GM21825 (cell line): ENCODE measurements around the gene RAB3B.
"Not testable (repeated sequence)": the region's sequence is repeated elsewhere in the genome, so short reads cannot be mapped to it uniquely, and the experiment has no call there.

Source experiments
- ATAC-seq: cut with Tn5 transposase; IDR thresholded peaks from one replicate; pipeline ENCODE4 v1.9.1; 2021; ENCODE audit warnings: mild to moderate bottlenecking, moderate library complexity; ENCODE audit not compliant: unreplicated experiment

The RAB3B gene

GRCh38 chr1:51922040-51922439, 68.5 kb downstream of the RAB3B start:
- no peak for ATAC-seq

DNA sequence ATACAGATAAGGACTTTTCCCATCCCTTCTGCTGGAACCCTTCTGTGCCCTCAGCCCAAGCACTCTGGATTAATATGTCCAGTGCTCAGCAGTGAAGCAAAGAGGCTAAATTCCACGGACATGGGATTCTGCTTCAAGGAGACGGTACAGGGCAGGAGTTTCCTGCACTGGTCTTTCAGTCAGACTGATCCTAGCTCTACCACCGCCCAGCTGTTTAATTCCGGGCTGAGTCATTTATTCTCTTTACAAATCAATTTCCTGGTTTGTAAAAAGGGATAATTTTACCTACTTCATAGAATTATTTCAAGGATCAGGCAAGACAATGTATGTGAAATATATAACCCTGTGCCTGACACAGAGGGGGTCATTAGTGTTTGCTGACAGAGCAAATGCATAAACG, 70.4 kb downstream of the RAB3B start:
- ATAC-seq: no peak

GRCh38 chr1:51919684-51920083, 70.8 kb downstream of the RAB3B start:
- ATAC-seq: no peak

DNA sequence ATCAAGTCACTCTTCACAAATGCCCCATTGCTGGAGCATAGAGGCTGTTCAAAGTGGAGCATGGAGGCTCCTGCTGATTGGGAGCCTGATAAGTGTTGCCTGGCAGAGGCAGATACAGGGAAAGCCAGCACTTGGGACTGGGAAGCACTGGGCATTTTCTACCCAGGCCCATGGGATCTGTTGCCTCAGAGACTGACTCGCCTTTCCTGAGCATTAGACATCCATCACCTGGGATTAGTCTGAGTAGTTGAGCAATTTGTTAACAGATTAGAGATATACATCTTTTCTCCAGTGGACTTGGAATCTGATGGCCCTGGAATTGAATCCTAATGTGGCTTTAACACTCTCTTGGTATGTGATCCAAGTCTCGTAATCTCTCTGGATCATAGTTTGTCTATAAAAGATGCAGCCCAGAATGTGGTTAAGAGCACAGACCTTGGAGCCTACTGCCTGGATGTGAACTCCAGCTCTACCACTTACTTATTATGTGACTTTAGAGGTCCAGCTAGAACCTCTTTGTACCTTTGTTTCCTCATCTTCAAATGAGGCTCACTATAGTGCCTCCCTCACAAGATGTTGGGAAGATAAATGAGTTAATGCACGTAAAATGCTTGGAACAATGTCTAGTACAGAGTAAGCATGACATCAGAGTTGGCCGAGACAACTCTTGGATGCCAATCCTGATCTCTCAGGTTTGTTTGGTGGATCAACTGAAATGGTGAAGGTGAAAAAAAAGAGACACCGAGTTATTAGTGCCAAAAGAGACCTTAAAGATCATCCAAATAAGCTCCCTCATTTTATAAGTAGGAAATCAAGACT, 73.7 kb downstream of the RAB3B start:
- ATAC-seq: no peak

- no peak for ATAC-seq
Measured at GRCh38 chr1:51915951-51916350, 74.5 kb downstream of the RAB3B start.

DNA sequence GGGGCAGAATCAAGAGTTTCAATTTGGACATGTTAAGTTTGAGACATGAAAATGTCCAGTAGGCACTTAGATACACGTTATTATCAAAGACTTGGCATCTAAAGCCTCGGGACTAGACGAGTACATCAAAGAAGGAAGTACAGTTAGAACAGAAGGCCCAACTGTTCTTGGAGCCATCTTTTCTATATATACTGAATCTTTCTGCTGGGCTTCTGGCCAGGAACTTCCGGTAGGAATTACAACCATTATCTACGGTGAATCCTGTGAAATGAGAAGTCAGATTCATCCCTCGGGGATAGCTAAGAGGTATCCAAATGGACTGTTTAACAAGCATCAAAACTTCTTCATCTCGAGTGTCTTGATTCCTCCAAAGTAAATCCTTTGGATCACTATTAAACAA, 77.6 kb downstream of the RAB3B start:
- no peak for ATAC-seq

DNA sequence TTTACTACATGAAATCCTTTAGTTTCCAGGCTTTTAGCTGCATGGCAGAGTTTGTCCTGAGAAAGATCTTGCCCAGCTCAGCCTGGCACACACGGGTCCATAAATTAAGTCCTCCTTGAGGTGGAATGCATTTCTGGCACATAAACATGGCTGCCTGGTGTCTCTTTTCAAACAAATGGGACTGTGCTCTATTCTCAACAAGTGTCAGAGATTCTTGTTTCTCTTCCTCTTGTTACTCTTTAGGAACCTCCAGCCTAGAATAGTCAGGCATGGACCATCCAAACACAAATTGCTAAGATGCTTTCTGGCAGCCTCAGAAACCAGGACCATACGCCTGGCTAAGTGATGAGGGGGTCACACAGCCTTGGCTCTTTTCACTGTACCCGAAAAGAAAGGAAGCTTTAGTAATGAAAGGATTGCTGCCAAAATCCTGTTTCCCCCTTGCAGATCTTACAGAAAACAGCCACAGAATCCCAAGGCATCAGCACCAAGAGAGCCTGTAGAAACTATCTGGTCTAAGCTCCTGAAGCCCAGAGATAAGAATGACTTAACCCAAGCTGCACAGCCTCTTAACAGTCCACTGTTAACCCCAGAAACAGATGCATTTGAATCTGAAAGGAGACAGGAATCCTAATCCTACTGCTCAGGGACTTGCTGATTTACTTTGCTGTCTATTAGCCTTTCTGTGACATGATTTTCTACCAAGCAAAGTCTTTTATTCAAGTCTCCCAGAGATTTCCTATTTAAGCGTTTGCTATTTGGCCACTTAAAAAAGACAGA, 80.1 kb downstream of the RAB3B start:
- ATAC-seq: no peak

- no peak for ATAC-seq
Measured at GRCh38 chr1:51908499-51908898, 82.0 kb downstream of the RAB3B start.

GRCh38 chr1:51907079-51907702, 83.3 kb downstream of the RAB3B start:
- ATAC-seq: no peak

- no peak for ATAC-seq
Measured at GRCh38 chr1:51906306-51907078, 84.0 kb downstream of the RAB3B start.

- no peak for ATAC-seq
Measured at GRCh38 chr1:51902456-51902855, 88.0 kb downstream of the RAB3B start.

DNA sequence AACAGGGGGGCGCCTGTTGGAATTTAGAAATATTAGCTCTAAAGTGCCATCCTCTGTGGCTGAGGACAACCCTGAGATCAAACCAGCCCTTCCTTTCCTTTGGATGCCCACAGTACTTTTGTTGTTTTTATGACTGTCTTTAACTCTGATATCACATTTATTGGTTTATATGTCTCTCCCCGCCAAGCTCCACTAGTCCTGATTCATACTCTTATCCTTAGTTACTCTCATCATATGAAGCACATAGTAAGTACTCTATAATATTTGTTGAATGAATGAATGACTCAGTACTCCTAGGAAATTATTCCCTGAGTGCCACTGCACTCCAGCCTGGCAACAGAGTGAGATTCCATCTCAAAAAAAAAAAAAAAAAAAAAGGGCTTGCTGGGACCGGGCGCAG, 89.3 kb downstream of the RAB3B start:
- ATAC-seq: no peak

- ATAC-seq: no peak
Measured at GRCh38 chr1:51899022-51899421, 91.5 kb downstream of the RAB3B start.

DNA sequence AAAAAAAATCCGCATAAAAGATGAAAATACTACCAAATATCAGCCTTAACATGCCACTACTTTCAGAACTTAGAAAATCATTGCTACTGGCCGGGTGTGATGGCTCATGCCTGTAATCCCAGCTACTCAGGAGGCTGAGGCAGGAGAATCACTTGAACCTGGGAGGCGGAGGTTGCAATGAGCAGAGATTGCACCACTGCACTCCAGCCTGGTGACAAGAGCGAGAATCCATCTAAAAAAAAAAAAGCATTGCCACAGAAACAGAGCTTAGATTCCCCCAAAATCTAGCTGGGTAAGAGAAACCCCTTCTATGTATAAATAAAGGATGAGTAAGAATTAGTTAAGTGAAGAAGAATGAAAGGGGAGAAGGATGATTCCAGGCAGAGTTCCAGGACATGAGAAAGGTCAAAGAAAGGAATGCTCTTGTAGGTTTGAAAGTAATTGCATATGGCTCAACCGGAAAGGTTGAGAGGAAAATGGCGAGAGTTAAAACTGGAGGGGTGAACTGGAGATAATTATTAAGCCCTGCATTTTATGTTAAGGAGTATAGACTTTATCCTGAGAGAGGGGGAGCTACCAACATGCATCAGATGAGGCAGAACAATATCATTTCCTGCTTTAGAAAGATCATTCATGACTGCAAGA, 92.3 kb downstream of the RAB3B start:
- ATAC-seq: no peak

GRCh38 chr1:51897699-51898031, 92.8 kb downstream of the RAB3B start:
- no peak for ATAC-seq

DNA sequence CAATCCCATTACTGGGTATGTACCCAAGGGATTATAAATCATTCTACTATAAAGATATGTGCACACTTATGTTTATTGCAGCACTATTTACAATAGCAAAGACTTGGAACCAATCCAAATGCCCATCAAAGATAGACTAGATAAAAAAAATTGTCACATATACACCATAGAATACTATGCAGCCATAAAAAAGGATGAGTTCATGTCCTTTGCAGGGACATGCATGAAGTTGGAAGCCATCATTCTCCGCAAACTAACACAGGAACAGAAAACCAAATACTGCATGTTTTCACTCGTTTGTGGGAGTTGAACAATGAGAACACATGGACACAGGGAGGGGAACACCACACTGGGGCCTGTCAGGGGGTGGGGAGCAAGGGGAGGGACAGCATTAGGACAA, 95.8 kb downstream of the RAB3B start:
- not testable (repeated sequence) for ATAC-seq

DNA sequence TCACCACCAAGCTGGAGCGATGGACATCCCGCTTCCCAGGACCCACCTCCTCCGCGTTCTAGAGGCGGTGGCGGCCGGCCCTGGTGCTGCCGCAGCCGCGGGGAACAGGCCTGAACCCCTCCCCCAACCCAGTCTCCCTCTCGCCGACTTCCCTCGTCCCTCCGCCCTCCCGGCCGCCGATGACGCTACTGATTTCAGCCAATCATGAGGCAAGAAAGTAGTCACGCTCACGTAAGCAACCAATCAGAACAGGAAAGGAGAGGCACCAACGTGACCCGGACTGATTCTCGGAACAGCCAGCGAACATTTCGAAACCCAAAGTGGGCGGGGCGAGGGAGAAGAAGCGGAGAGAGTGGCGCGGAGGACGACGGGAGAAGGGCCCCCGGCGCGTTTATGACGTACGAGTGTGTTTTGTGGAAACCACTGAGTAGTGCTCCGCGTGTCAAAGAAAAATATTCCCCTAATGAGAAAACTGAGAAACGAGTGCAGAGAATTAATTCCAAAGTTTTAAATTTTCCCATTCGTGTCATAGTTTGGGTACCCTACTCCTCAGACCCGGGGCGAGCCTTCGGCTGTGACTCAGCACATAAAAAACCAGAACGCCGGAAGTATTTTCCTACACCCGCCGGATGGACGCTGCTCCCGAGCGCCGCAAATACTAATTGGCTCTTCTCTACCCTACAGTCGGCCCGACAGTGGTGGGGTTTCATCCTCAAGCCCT, 111.7 kb downstream of the RAB3B start, which contains the start of gene NRDC:
TSS of gene NRDC (minus strand) at position 112 of the 721 bp plus-strand sequence. CDS start 112 bp downstream, outside the sequence.
- ATAC-seq: peak; percentile 95

GRCh38 chr1:51878308-51878615, 112.2 kb downstream of the RAB3B start:
- ATAC-seq: no peak

DNA sequence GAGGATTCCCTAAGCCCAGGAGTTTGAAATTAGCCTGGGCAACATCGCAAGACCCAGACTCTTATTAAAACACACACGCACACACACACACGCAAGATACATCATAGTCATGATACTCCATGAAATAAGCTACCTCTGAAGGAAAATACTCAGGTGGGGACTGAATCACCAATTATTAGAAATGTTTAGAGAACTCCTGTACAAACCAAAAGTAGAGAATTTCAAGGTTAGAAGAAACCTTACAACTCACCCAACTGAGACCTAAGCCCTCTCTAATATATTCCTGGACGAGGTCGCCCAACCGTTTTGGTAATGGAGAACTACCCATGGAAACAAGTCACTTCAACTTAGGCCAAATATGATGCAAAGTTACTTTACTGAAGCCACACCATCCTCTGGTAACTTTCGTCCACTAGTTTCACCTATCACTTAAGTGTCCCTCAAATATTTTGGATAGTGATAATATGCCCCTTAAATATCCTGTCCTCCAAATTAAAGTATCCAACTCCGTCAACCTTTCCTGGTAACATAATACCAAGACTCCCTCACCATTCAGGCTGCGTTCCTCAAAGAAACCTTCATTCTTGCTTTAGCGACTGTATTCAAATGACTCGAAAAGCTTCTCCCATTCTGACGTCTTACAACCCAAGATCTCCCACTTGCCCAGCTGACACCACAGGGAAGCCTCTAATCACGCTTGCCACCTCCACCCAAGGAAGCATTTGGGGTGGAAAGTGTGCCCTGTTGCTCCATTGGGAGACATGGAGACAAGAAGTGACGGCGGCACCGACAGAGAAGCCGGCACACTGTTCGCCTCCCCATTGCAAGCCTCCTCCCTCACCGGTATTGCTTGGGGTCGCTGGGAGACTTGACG, 112.8 kb downstream of the RAB3B start:
- ATAC-seq: no peak
